ENCODE results near the gene PLBD1.

Gene PLBD1

GRCh38 chr12:14564336-14564959 lies 3.2 kb downstream of the PLBD1 start:
- DNase-seq (ENCODE audit: low read depth in 2 of 2), result no peak

- DNase-seq (ENCODE audit: low read depth in 2 of 2), result no peak
Measured at GRCh38 chr12:14563046-14563445, 4.6 kb downstream of the PLBD1 start.

- no peak for DNase-seq (ENCODE audit: low read depth in 2 of 2)
Measured at GRCh38 chr12:14562279-14562678, 5.4 kb downstream of the PLBD1 start.

DNA sequence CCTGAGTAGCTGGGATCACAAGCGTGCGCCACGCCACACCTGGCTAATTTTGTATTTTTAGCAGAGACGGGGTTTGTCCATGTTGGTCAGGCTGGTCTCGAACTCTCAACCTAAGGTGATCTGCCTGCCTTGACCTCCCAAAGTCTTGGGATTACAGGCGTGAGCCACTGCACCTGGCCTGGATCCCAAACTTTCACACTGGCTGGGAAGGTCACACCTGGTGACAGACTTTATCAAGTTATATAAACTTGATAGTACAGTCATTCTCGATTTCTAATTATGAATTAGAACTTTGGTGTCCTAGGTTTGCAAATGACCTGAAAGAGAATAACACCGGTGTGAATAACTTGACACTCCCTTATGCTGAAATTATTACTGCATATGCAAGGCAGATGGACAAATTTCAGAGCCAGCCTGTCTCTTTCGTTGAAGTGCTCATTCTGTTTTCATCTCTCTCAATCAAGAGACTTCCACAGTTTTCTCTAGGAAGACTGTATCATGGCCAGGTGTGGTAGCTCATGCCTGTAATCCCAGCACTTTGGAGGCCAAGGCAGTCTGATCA lies 5.9 kb downstream of the PLBD1 start:
- no peak for DNase-seq (ENCODE audit: low read depth in 2 of 2)

DNA sequence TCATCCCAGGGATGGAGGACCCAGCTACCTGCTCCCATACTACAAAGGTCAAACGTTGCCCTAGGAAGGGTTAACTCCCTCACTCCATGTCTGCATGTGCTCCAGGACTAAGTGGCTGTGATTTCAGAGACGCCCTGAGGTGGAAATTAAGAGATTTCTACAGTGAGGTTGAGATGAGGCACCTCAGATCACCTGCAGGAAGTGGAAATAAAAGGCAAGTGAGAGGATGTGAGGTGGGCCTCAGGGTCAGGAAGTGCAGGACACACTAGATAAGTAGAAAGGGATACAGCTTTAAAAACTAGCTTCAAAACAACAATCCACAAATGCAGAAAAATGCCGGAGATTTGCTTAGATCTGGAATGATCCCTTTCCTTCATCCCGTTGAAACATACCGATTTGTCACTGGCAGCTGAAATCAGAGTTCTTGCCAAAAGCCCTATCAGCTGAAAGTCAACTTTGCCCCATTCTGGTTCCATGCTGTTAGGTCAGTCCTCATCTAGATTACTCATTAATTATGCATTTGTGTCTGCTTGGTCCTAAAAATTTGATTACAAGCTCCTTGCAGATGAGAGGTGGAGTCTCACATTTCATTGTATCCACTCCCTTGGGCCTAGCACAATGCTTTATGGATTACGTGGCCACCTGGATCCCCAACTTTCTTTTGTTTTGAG lies 6.6 kb downstream of the PLBD1 start:
- DNase-seq (ENCODE audit: low read depth in 2 of 2), result no peak

GRCh38 chr12:14558473-14558959 lies 9.2 kb downstream of the PLBD1 start:
- DNase-seq (ENCODE audit: low read depth in 2 of 2), result no peak

DNA sequence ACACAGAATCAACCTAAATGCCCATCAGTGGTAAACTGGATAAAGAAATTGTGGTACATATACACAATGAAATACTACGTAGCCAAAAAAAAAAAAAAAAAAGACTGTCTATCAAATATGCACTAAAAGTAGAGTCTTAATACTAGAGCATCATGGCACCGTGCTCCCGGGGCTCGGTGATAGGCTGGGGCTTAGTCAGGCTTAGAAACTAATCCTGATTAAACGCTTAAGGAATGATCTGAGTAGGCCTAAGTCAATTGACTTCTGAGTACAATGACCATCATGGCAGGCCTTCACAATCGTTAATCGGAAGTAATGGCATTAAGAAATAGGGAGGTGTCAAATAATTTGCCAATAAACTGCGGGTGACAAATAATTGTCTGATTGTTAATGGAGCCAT lies 9.7 kb downstream of the PLBD1 start:
- no peak for DNase-seq (ENCODE audit: low read depth in 2 of 2)

- no peak for DNase-seq (ENCODE audit: low read depth in 2 of 2)
Measured at GRCh38 chr12:14554281-14555007, 13.2 kb downstream of the PLBD1 start.

GRCh38 chr12:14548609-14549008 lies 19.1 kb downstream of the PLBD1 start:
- no peak for DNase-seq (ENCODE audit: low read depth in 2 of 2)

- no peak for DNase-seq (ENCODE audit: low read depth in 2 of 2)
Measured at GRCh38 chr12:14547571-14547970, 20.1 kb downstream of the PLBD1 start.

- no peak for DNase-seq (ENCODE audit: low read depth in 2 of 2)
Measured at GRCh38 chr12:14545144-14546124, 22.2 kb downstream of the PLBD1 start.

DNA sequence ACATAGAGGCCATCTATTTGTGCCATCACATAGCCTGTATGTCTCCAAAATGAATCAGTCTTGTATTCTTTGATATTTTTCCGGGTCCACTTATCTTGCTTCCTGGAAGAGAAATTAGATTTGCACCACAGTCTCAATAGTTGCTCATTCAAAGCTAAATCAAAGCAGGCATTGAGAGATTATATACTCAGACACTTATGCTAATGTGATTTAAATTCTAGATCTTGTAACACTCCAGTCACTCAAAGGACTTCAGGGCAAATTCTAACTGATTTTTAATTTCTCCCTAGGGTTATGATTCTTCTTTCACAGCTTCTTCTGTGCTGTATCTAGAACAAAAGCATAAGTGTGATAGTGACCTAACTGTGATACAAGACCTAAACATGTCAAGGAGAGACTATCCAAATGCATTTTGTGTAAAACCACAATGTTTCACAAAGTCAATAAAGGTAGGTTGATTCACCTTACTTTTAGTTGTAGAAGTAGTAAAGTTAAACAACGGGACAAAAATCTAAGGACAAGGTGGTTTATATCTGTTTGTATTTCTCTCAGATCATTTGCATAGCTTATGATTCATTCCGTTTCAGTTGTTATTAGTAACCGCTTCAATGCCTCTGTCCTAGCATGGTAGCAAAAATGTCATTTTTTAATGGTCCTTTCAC lies 26.8 kb downstream of the PLBD1 start:
- no peak for DNase-seq (ENCODE audit: low read depth in 2 of 2)

DNA sequence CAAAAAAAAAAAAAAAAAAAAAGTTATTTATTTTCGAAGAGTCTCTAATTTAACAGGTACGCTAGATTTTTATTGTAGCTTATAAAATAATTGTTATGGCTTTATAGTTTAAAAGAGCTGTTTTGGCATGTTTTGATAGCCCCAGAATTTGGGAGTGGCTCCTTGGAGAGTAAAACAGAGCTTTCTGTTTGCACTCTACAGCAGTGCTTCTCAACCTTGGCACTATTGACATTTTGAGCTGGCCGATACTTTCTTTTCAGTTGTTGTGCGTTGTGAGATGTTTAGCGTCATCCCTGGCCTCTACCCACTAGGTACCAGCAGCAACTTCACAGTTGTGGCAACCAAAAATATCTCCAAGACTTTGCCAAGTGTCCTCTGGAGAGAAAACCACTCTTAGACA lies 30.6 kb downstream of the PLBD1 start:
- no peak for DNase-seq (ENCODE audit: low read depth in 2 of 2)

DNA sequence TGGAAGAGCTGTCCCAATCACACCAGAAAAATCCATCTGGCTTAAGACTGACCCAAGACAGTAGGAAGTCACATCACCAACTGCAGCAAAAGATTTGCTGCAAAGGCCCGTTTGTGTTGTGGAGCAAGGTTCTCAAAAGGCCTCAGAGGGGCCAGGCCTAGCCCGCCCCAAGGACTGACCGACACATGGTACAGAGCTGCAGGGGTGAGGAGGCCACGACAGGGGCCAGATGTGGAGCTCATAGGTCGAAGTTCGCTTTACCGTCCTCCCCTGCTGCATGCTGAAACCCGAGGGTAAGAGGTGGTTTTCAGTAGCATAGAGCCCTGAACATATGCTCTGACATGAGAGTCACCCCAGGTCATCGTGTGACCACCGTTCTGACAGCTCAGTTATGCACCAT lies 35.5 kb downstream of the PLBD1 start:
- no peak for DNase-seq (ENCODE audit: low read depth in 2 of 2)

DNA sequence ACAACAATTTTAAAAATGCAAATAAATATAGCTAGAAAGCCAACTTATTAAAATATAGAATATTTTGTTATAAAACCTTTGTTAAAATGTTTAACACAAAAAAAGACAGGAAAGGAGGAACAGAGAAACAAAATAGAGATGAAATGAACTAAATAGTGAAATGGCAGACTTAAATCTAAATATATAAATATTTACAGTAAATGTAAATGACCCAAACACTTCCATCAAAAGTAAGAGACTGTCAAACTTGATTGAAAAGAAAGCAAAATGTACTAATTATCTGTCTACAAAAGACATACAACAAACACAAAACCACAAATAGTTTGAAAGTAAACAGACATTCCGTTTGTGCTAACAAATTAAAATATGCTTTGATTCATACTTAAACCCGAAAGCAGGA lies 41.7 kb downstream of the PLBD1 start:
- DNase-seq (ENCODE audit: low read depth in 2 of 2), result no peak

DNA sequence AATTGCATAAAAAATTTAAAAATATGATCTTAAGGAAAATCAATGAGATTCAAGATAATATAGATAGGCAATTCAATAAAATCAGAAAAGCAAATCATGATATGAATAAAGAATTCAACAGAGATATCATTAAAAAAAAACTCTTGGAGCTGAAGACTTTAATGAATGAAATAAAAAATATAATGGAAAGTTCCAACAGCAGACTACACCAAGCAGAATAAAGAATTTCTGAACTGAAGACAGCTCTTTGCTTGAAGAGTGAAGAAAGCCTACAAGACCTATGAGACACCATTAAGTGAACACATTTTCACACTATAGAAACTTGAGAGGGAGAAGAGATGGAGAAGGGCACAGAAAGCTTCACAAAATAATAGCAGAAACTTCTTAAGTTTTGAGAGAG lies 45.9 kb downstream of the PLBD1 start:
- no peak for DNase-seq (ENCODE audit: low read depth in 2 of 2)

GRCh38 chr12:14514946-14515345 lies 52.7 kb downstream of the PLBD1 start:
- no peak for DNase-seq (ENCODE audit: low read depth in 2 of 2)

- no peak for DNase-seq (ENCODE audit: low read depth in 2 of 2)
Measured at GRCh38 chr12:14514154-14514842, 53.4 kb downstream of the PLBD1 start.

DNA sequence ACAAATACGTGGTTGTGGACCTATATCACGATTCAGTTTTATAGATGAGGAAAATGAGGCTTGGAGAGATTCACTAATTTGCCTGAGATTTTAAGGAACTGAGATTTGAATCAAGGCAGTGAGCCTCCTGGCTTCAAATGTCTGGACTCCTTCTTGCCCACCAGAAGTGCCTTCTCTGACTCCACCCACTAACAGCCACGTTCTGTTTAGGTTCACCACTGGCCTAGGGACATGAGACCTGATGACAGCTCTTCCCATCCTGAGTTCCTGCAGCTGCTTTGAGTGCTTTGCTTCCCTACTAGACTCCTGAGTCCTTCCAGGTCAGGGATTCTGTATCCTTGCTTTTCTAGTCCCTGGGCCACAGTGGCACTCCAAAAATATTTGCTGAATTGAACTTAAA lies 57.1 kb downstream of the PLBD1 start:
- no peak for DNase-seq (ENCODE audit: low read depth in 2 of 2)
